Heart left ventricle (tissue), 13 donors: ENCODE measurements around the gene ANKZF1.
"Not testable (repeated sequence)": the region's sequence is repeated elsewhere in the genome, so short reads cannot be mapped to it uniquely, and the experiment has no call there.

Experiments
- CTCF ChIP-seq, 12 donors: fragments of 200-600 bp; sonication (generic) in 4 of 12; IDR thresholded peaks; one replicate each; pipeline versions ENCODE4 v1.5.0 to v1.8.0; 2018 to 2022; ENCODE audit warnings: antibody characterized with exemption in 12 of 12, mild to moderate bottlenecking in 5 of 12
- POLR2A ChIP-seq, 2 donors: fragments of 450-650 bp; IDR thresholded peaks; one replicate each; pipeline ENCODE4 v1.6.1; 2017; ENCODE audit warnings: antibody characterized with exemption in 2 of 2, mild to moderate bottlenecking in 2 of 2, moderate library complexity in 2 of 2
- donor health status: ischemic (EF 13 %, LVEDD 7.1; RV severe dilation, severe dysfunction).
- donor health status: DM: no; HTN: yes; CAD: no.
- donor health status: DM: no; HTN: no; CAD: no.
- donor health status: ischemic (EF 25% LVEDD 6.9; RV normal size, moderate dysfunction).
- donor health status: ischemic (EF 25% LVEDD 5.7; RV mildly dilated, moderate dysfunction).
- donor health status: ischemic (EF 35%, LVEDD 5.7; RV mildly dilated, moderate dysfunction).
- donor health status: nonischemic (EF 11% LVEDD 7.7; RV severe dilation, severe dysfunction).
- donor health status: DM: yes; HTN: yes; CAD: no.
- donor health status: PGD.
- donor health status: ischemic (EF 29% LVEDD 5.4; RV normal size, mild dysfunction).
- donor health status: nonischemic (EF 23%, LVEDD 6.1; RV moderate dilation, normal function).

GRCh38 chr2:219258942-219259341, 29.3 kb downstream of the ANKZF1 start:
- TF ChIP-seq CTCF, POLR2A (IDR thresholded peaks at IDR 0.05): not testable (repeated sequence)
